Measurements from ENCODE around the gene CDH16.

GRCh38 chr16:66899310-66899944, 19.3 kb downstream of the CDH16 start:
- no peak for TF ChIP-seq CTCF (conservative IDR thresholded peaks at IDR 0.05; ENCODE audit: low read length)
- TF ChIP-seq EZH2phosphoT487 (IDR thresholded peaks at IDR 0.05; ENCODE audit: borderline replicate concordance) = no peak

All from Loucy (cell line).